ENCODE results near the gene BCAS3.

BCAS3 gene

DNA sequence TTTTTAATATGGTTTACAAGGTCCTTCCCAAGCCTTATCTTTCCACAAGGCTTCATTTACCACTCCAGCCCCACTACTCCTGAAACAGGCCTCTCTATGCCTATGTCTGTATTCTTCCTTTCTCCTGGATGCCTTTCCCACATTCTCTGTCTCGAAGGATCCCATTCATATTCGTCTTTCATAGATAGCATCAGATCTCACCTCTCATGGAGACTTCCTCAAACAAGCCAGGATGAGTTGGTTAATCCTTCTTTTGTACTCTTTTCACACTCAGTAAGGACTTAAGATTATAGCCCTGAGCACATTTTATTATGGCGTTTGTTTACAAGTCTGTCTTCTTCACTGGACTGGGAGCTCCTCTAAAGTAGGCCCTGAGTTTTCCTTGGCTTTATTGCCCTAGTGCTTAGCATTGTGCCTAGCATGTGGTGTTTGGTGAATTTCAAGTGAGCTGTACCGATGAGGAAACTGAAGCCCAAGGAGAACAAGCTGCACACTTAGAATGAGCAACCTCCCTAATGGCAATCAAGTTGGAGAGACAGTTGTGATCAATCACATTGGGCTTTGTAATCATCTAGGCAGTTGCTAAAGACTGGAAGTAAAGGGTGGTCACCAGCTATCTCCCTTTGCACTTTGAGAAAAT is 764.6 kb downstream of the BCAS3 start:
- no peak for DNase-seq
